ENCODE data around the gene PELI1. TPM values are rescaled to one million over a fixed set of nuclear protein-coding genes. Genes with fewer than 3 reads are reported as not detected.

Gene PELI1
- total RNA-seq, 1 donor from 2014 or later = 53.5 TPM

DNA sequence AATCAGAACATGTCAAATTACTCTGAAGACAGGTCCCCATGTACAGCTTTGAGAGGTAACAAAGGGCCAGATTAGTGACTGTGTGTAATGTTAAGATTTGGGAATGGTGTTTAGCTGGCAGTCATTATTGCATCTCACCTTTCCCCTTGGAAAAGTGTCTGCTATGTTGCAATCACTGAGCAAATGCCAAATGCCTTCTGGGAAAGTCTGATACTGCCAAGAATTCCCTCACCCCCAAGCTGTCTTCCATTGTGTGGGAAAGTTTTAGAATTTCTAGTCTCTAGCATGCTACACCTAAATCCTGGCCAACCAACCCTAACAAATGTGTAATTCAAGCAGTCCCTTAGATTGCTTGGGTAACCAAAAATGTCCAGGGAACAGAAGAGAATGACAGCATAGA is 13.6 kb upstream of the PELI1 start:
- DNase-seq (ENCODE audit: low spot score) = peak; percentile 51

- DNase-seq (ENCODE audit: low spot score) = no peak
Measured at GRCh38 chr2:64153811-64154210, 9.6 kb upstream of the PELI1 start.

GRCh38 chr2:64151476-64151875 is 7.3 kb upstream of the PELI1 start:
- no peak for DNase-seq (ENCODE audit: low spot score)

GRCh38 chr2:64145714-64146113 is 1.5 kb upstream of the PELI1 start:
- no peak for DNase-seq (ENCODE audit: low spot score)

DNA sequence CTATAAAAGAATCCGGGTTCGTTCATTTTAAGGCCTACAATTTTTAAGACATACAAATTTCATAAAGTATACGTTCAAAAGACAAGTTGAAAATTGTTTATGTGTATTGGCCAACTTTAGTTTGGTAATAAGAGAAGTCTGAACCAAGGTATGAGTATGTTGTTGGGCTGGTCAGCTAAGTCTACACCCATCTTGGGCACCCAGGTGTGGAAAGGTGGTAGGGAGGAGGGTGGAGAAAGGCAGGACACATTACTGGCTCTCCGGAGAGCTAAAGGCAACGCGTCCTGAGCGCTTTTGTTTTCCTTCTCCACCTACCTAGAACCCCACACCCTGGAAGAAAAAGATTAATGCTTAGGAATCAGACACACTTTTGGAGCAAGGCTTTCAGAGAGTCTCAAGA is 899 bp upstream of the PELI1 start:
- DNase-seq (ENCODE audit: low spot score) = no peak

DNA sequence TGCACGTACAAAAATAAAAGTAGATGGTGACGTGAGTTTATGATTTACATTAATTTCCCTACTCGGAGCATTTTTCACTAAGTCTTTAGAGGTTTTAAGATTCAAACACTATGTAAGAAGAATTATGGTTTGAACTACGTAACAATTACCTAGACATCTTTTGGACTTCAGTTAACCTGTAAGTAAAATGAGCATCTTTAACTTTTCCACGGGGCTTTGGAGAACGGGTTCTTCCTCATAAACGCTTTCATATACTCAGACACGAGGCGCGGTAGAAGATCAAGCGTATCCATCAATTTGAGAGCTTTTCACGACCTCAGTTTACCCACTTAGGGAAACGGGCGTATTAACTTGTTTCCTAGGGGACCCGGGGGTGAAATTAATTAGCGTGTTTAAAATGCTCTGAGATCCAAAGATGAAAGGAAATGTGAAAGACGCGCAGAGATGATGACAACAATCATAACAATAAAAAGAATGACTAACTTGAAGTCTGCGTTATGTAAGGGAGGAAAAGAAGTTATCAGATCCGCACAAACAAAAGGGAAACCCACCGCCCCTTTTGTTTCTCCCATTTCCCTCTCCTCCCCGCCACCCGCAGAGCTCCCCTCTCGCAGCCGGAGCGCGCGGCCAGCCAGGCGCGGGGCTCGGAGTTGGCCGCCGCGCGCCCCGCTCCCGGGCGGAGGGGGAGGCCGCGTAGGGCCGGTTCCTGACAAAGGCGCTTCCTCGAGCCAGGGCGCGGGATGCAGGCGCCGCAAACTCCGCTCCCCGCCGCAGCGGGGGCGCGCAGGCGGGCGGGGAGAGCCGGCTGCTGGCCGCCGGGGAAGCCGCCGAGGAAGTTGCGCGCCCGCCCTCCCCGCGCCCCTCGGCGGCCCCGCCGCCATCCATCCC is 807 bp downstream of the PELI1 start:
- peak; percentile 11 for DNase-seq (ENCODE audit: low spot score)

GRCh38 chr2:64142741-64143168 is 1.5 kb downstream of the PELI1 start:
- no peak for DNase-seq (ENCODE audit: low spot score)

- DNase-seq (ENCODE audit: low spot score) = no peak
Measured at GRCh38 chr2:64141674-64142405, 2.4 kb downstream of the PELI1 start.

- DNase-seq (ENCODE audit: low spot score) = no peak
Measured at GRCh38 chr2:64140665-64141200, 3.5 kb downstream of the PELI1 start.

GRCh38 chr2:64139956-64140355 is 4.3 kb downstream of the PELI1 start:
- no peak for DNase-seq (ENCODE audit: low spot score)

GRCh38 chr2:64137996-64138395 is 6.2 kb downstream of the PELI1 start:
- no peak for DNase-seq (ENCODE audit: low spot score)

DNA sequence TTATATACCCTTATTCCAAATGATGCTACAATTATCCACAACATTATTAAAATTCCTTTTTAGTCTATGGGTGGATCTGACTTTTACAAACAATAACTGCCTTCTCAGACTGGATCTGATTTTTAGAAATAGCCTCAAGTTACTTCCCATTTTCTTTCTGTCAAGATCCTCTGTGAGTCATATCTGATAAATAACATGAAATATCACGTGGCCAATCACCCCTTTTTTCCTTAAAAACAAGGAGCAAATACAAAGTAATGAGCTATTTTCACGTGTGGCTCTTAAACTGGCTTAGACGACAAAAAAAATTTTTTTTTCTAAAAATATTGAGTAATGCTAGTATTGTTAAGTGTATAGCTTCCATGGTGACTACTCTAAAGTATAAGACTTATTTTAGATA is 6.7 kb downstream of the PELI1 start:
- no peak for DNase-seq (ENCODE audit: low spot score)

GRCh38 chr2:64135421-64135820 is 8.8 kb downstream of the PELI1 start:
- DNase-seq (ENCODE audit: low spot score) = no peak

GRCh38 chr2:64134813-64135212 is 9.4 kb downstream of the PELI1 start:
- DNase-seq (ENCODE audit: low spot score) = no peak

DNA sequence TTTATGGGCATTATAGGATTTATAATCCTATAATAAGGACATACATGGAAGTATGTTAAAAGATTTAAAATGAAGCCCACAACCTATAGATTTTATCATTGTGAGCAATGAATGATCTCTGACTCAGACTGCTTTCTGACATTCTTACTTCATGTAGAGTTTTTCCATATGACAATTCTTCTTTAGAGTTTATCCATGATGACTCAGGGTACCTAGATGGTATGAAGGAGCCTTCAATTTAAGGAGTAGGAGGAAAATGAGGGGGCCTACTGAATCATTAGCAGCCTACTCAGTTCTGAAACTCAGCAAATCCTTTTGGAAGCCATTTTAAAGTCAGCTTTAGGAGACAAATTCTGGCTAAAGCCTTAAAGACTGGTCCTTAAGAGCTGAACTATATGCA is 10.4 kb downstream of the PELI1 start:
- DNase-seq (ENCODE audit: low spot score) = no peak

- DNase-seq (ENCODE audit: low spot score) = no peak
Measured at GRCh38 chr2:64133354-64133753, 10.9 kb downstream of the PELI1 start.

- no peak for DNase-seq (ENCODE audit: low spot score)
Measured at GRCh38 chr2:64130333-64130732, 13.9 kb downstream of the PELI1 start.

GRCh38 chr2:64128943-64129391 is 15.3 kb downstream of the PELI1 start:
- no peak for DNase-seq (ENCODE audit: low spot score)

DNA sequence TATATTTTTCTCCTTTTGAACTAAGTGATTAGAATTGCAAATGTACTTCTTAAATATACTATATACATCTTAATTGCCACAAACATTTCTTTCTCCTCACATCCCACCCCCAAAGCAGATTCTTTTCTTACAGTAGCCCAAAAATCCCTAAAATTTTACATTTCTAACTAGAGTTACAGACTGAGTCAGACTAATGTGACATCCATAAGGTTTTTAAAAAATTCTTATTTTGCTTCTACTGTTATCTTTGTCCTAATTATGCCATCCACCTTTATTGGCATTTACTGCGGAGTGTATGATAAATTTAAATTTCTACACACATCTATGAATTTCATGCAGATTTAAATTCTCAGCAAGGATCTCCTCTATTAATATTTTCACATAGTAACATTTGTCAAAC is 15.8 kb downstream of the PELI1 start:
- DNase-seq (ENCODE audit: low spot score) = no peak

DNA sequence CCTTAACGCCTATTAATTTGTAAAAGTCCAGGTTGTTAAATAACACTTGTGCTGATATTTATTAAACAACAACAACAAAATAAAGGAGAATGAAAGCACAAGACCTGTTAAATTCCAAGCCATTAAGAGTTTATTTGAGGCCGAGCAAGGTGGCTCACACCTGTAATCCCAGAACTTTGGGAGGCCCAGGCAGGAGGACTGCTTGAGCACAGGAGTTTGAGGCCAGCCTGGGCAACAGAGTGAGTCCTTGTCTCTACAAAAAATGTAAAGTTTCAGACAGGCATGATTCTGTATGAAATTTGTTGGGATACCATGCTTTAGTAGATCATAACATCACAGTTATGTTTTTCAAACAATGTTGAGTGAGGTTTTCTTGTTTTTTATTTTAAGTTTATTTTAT is 17.1 kb downstream of the PELI1 start:
- no peak for DNase-seq (ENCODE audit: low spot score)

DNA sequence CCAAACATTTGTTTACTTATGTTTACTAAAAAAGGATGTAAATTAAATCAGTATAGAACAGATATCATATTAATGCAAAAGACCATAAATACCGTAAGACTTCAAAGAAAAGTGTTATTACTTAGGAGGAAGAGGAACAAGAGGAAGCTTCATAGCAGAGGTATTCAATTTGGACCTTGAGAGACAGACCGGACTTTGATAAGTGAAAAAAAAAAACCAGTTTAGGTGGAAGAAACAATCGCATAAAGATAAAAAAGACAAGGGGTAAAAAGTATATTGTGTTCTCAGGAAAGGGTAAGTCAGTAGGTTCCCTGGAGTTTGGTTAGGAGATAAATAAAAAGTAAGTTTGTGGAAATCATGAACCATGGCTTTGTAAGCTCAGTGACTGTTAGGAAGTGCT is 17.6 kb downstream of the PELI1 start:
- DNase-seq (ENCODE audit: low spot score) = no peak

DNA sequence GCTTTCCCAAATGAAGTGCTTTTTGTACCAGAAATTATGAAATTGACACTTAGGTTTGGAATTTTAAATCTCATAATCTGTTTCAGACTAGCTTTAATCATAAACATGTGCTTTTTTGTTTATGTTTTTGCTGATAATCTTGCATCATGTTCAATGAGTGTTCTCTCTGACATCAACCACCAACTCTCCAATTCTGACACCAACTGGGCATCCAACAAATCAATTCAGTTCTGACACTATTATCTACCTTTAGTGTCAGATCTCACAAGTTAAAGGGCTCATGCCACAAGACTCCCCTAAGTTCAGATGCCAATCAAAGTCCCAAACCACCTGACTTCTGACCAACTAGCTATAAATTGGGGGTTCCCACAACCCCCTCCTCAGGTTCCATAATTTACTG is 19.6 kb downstream of the PELI1 start:
- DNase-seq (ENCODE audit: low spot score) = no peak

GRCh38 chr2:64124168-64124567 is 20.1 kb downstream of the PELI1 start:
- no peak for DNase-seq (ENCODE audit: low spot score)

All from mucosa of gallbladder (tissue), 1 donor.